ENCODE measurements around the gene RNASEH2C. TPM values are rescaled to one million over a fixed set of nuclear protein-coding genes. Genes with fewer than 3 reads are reported as not detected.

RNASEH2C gene
- total RNA-seq, 2 experiments from 2014 or later: 25.3 to 25.9 TPM

DNA sequence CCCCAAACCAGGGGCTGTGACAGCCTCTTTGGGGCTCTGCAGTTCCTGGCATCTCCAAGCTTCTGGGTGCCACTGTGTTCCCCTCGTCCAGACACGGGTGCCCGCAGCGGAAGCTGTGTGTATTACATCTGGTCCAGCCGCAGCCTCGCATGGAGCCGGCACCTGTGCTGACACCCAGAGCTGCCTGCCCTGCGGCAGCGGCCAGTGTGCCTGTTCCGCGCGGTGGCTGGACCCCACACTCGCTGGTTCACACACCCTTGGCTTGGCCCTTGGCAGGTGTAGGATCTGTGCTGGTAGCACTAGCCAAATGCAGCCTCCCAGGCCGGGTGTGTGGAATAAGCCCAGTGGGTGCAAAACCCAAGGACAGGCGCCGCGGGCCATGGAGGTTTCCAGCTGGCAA is 24.5 kb upstream of the RNASEH2C start:
- H3K27ac ChIP-seq (ENCODE audit: low read depth in 1 of 2, low read length in 2 of 2): no peak overlapping the region
- ChIA-PET POLR2A (no interaction called here), CTCF (interaction anchor here (0.9 kb wide), 1 partner anchor 33 kb away, joined by 3 read pairs; the partner anchor contains the start of gene KAT5)
- H3K36me3 Mint-ChIP-seq (ENCODE audit: low read depth): no peaks in the 10 kb centered on the region
- no peaks in the 10 kb centered on the region for H3K9me3 ChIP-seq (ENCODE audit: control insufficient read depth in 1 of 2, insufficient read depth in 1 of 2, low read length in 2 of 2)
- H3K4me3 ChIP-seq (ENCODE audit: low read length): no peak overlapping the region
- no peak for ATAC-seq (ENCODE audit: poor library complexity)
- H3K27me3 Mint-ChIP-seq: peaks cover 37% of the 10 kb centered on the region
- DNase-seq: no peak
- H3K36me3 ChIP-seq (ENCODE audit: insufficient read depth, low read length): no peaks in the 10 kb centered on the region
- TF ChIP-seq, protein P1, sequence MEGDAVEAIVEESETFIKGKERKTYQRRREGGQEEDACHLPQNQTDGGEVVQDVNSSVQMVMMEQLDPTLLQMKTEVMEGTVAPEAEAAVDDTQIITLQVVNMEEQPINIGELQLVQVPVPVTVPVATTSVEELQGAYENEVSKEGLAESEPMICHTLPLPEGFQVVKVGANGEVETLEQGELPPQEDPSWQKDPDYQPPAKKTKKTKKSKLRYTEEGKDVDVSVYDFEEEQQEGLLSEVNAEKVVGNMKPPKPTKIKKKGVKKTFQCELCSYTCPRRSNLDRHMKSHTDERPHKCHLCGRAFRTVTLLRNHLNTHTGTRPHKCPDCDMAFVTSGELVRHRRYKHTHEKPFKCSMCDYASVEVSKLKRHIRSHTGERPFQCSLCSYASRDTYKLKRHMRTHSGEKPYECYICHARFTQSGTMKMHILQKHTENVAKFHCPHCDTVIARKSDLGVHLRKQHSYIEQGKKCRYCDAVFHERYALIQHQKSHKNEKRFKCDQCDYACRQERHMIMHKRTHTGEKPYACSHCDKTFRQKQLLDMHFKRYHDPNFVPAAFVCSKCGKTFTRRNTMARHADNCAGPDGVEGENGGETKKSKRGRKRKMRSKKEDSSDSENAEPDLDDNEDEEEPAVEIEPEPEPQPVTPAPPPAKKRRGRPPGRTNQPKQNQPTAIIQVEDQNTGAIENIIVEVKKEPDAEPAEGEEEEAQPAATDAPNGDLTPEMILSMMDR (IDR thresholded peaks at IDR 0.05): no peak
- no peaks in the 10 kb centered on the region for H3K4me1 ChIP-seq (ENCODE audit: insufficient read depth, low read length)
- H3K27ac Mint-ChIP-seq: no peak overlapping the region
- intact Hi-C loops (cut with DNase I, micrococcal nuclease): no loop called here
- peaks cover 0 to 4% of the 10 kb centered on the region in 2 experiments for H3K27me3 ChIP-seq (ENCODE audit: control insufficient read depth in 1 of 2, insufficient read depth in 2 of 2, low read length in 2 of 2)
- H3K4me3 Mint-ChIP-seq: no peak overlapping the region
- no peaks in the 10 kb centered on the region for H3K9me3 Mint-ChIP-seq
- H3K4me1 Mint-ChIP-seq (ENCODE audit: low read depth): no peaks in the 10 kb centered on the region

DNA sequence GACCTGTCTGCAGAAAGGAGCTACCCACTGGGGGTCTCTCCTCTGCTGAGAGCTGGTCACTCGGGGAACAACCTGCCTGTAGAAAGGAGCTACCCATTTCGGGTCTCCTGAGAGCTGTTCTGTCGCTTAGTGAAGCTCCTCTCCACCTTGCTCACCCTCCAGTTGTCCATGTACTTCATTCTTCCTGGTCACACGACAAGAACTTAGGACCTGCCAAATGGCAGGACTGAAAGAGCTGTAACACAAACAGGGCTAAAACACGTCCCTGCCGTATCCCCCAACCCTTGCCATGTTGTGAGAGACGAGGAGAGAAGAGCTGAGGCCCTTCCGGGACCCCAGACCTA is 24.1 kb upstream of the RNASEH2C start:
- Mint-ChIP-seq H3K27me3 (peaks cover 34% of the 10 kb centered on the region), H3K4me1 (ENCODE audit: low read depth) (no peaks in the 10 kb centered on the region)

DNA sequence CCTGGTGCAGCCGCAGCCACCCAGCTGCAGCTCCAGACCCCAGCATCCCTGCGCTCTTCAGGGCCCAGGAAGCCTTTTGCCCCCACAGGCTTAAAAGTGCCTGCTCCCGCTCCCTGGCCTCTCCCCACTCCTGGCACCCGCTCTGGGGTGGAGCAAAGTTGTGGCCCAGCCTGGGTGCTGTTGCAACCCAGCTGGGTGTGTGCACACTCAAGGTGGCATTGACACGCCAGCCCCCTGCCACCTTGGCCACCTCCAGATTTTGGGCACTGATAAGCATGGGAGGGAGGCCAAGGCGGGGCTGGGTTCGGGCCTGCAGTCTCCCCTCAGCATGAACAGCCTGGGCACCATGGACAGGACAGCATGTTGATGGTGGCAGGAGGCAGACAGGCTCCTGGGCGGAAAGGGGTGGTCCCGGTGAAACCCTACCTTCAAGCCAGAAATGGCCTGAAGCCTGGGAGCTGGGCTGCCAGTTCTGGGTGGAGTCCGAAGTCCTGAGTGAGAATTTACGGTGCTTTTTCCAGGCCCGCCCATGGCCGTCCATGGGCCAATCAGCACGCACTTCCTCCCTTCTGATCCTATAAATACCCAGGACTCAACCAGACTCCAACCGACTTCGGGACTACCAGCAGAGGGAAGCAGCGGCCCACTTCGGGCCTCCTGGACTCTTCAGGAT is 23.6 kb upstream of the RNASEH2C start:
- no peaks in the 10 kb centered on the region for H3K4me1 ChIP-seq (ENCODE audit: insufficient read depth, low read length)
- H3K27ac ChIP-seq (ENCODE audit: low read depth in 1 of 2, low read length in 2 of 2): no peak overlapping the region
- POLR2A ChIA-PET: no interaction called here
- DNase-seq (peak in 4 of 14 experiments; percentile 5 to 39 (median 8)), ATAC-seq (ENCODE audit: poor library complexity) (no peak)
- Mint-ChIP-seq H3K4me3 (no peak overlapping the region), H3K27me3 (peaks cover 29% of the 10 kb centered on the region), H3K27ac (no peak overlapping the region), H3K4me1 (ENCODE audit: low read depth) (no peaks in the 10 kb centered on the region), H3K36me3 (ENCODE audit: low read depth) (no peaks in the 10 kb centered on the region), H3K9me3 (no peaks in the 10 kb centered on the region)
- no peaks in the 10 kb centered on the region for H3K9me3 ChIP-seq (ENCODE audit: control insufficient read depth in 1 of 2, insufficient read depth in 1 of 2, low read length in 2 of 2)
- TF ChIP-seq, protein P1 (IDR thresholded peaks at IDR 0.05): no peak
- H3K4me3 ChIP-seq (ENCODE audit: low read length): no peak overlapping the region
- H3K36me3 ChIP-seq (ENCODE audit: insufficient read depth, low read length): no peaks in the 10 kb centered on the region
- CTCF ChIA-PET: interaction anchor here (0.9 kb wide), 1 partner anchor 32 kb away, joined by 3 read pairs; the partner anchor contains the start of gene KAT5
- intact Hi-C loops (cut with DNase I, micrococcal nuclease): no loop called here
- peaks cover 0 to 4% of the 10 kb centered on the region in 2 experiments for H3K27me3 ChIP-seq (ENCODE audit: control insufficient read depth in 1 of 2, insufficient read depth in 2 of 2, low read length in 2 of 2)

More for the DNA sequence above, 24.1 kb upstream of the RNASEH2C start:
- Mint-ChIP-seq H3K27ac (no peak overlapping the region), H3K36me3 (ENCODE audit: low read depth) (no peaks in the 10 kb centered on the region), H3K4me3 (no peak overlapping the region), H3K9me3 (no peaks in the 10 kb centered on the region)
- intact Hi-C loops (cut with DNase I, micrococcal nuclease): no loop called here
- Histone ChIP-seq H3K27ac (ENCODE audit: low read depth in 1 of 2, low read length in 2 of 2) (no peak overlapping the region), H3K36me3 (ENCODE audit: insufficient read depth, low read length) (no peaks in the 10 kb centered on the region), H3K4me3 (ENCODE audit: low read length) (no peak overlapping the region), H3K27me3 (ENCODE audit: control insufficient read depth in 1 of 2, insufficient read depth in 2 of 2, low read length in 2 of 2) (peaks cover 0 to 4% of the 10 kb centered on the region in 2 experiments), H3K9me3 (ENCODE audit: control insufficient read depth in 1 of 2, insufficient read depth in 1 of 2, low read length in 2 of 2) (no peaks in the 10 kb centered on the region), H3K4me1 (ENCODE audit: insufficient read depth, low read length) (no peaks in the 10 kb centered on the region)
- TF ChIP-seq, protein P1 (IDR thresholded peaks at IDR 0.05): no peak
- ChIA-PET CTCF (interaction anchor here (0.9 kb wide), 1 partner anchor 33 kb away, joined by 3 read pairs; the partner anchor contains the start of gene KAT5), POLR2A (no interaction called here)
- DNase-seq (no peak), ATAC-seq (ENCODE audit: poor library complexity) (no peak)

All from CD4-positive, alpha-beta T cell (primary cell).